ENCODE results near the gene UBE2J2.

Gene UBE2J2

DNA sequence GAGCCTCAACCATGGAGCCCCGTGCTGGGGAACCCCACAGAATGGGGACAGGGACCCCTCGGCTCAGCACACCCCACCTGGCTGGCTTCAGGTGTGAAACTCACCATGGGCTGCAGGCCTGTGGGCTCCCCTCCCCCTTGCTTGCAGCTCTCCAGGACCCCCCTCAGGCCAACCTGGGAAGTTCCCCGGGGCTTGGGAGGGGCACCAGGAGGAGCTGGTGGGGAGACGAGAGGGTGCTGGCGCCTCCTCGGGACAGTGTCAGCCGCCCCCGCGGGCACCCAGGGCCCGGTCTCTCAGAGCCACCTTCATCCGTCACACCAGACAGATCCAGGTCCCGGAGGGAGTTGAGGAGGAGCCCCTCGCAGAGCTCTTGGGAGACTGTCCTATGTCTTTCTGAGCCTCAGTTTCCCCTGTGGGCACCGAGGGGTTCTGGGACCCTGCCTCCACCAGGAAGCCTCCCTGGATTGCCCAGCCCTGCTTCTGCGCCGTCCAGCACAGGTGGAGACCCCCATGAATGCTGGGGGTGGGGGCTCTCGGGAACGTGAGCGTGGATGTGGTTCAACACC lies 66.6 kb downstream of the UBE2J2 start:
- DNase-seq, result no peak

DNA sequence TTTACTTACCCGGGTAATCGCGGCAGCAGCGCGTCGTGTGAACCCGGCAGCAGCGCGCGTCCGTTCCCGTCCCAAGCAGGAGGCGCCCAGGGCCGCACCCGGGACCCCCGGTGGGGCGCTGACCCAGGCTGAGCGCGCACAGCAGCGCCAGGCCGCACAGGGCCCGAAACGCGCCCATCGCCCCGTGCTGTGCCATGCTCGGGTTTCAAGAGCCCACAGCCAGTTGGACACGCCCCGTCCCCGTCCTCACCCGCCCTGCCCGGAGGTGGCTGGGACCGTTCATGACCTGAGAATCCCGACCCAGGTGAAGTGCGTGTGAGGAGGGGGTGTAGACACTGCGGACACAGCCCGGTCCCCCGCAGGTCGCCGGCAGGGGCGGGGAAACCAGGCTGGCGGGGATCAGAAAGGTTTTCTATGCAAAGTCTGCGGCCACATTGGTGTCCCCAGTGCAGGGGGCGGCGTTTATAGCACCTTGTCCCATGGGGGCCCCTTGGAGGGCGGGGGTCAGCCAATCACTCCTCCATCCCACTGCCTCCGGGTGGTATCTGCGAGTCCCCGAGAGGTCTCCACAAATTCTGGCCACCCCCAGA lies 67.2 kb downstream of the UBE2J2 start, which contains the start of gene TNFRSF18:
TNFRSF18 (minus strand) TSS at position 217 of the 590 bp plus-strand sequence; CDS start at position 196, 21 bp downstream.
- no peak for DNase-seq

- DNase-seq, result no peak
Measured at GRCh38 chr1:1205769-1206375, 67.8 kb downstream of the UBE2J2 start.

DNA sequence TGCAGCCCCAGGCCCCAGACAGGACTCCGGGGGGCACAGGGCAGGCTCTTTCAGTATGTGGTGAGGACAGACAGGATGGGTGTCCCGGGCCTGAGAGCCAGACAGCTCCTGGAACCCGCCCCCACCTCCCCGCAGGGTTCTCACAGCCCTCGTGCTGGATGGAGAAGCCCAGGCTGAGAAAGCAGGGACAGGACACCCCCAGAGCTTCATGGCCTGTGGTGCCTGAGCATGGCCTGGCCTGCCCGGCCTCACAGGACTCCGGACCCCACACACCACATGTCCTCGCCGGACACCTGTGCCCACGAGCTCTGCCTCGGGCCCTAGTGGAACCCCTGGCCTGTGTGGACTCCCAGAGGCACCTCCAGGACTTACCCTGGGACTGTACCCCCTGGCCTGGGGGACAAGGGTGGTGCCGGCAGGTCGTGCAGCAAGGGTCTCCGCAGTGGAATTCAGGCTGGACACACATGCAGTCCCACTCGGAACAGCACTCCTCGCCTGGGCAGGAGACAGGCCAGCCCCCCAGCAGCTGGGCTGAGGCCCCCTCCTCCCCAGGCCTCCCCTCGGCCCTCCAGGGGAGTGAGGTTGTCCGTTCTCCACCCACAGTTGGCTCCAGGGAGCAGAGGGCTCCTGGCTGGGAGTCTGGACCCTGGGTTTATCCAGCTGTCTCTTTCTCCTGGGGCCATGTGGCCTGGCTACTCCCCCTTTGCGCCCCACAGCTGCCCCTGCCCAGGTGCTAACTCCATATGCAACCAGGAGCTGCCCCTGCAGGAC lies 68.5 kb downstream of the UBE2J2 start:
- DNase-seq, result no peak

- no peak for DNase-seq
Measured at GRCh38 chr1:1204425-1204920, 69.2 kb downstream of the UBE2J2 start.

Data from NCI-H1105 (cell line).